Panc1 (cell line): ENCODE data around the gene HMGB1.

Source experiments
- POLR2AphosphoS5 ChIP-seq: IDR thresholded peaks from 2 replicates; pipeline ENCODE4 v1.6.1; 2012; ENCODE audit warnings: mild to moderate bottlenecking, low read depth, low read length, moderate library complexity
- TF ChIP-seq, protein P1 (sequence below): fragments of 450-650 bp; IDR thresholded peaks from 2 replicates; pipeline ENCODE4 v1.5.1; 2017; ENCODE audit warnings: mild to moderate bottlenecking

DNA sequence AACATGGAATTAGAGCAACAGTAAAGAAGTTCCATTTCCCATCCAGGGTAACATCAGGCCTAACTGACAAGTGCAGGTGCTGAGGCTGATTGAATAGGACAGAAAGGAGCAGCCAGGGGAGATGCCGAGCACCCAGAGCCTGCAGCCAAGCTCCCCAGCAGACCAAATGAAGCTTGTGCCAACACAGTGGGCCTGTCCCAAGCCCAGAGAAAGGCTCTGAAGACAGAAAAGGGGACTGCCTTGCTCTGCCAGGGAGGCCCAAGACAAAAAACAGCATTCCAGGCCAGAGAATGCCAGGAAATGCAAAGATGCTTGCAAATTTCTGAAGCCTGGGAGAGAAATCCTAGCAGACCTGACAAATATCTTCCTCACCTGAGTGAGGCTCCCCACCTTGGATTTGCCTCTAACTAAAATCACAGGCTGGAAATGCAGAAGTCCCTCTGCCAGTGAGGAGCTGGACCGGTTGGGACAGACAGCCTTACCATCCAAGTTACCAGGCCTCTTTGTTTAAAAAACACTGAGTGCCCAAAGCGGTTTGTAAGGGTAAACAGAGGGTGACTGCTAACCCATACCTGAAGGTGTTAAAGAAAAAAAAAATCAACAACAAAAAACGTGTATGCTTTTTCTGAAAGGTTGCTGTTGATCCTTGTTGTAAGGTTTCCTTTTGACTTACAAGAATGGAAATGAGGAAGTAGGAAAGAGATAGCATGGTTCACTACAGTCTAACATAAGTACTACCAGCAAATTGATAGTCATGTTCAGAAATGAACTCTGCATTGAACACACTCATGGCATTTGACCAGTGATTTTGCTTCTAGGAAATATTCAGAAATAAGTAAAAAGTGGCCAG lies 11.8 kb upstream of the HMGB1 start:
- TF ChIP-seq, protein P1, sequence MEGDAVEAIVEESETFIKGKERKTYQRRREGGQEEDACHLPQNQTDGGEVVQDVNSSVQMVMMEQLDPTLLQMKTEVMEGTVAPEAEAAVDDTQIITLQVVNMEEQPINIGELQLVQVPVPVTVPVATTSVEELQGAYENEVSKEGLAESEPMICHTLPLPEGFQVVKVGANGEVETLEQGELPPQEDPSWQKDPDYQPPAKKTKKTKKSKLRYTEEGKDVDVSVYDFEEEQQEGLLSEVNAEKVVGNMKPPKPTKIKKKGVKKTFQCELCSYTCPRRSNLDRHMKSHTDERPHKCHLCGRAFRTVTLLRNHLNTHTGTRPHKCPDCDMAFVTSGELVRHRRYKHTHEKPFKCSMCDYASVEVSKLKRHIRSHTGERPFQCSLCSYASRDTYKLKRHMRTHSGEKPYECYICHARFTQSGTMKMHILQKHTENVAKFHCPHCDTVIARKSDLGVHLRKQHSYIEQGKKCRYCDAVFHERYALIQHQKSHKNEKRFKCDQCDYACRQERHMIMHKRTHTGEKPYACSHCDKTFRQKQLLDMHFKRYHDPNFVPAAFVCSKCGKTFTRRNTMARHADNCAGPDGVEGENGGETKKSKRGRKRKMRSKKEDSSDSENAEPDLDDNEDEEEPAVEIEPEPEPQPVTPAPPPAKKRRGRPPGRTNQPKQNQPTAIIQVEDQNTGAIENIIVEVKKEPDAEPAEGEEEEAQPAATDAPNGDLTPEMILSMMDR = no peak
- no peak for TF ChIP-seq POLR2AphosphoS5
